GM21367 (cell line): Measurements from ENCODE around the gene POLH.
"Not testable (repeated sequence)": the region's sequence is repeated elsewhere in the genome, so short reads cannot be mapped to it uniquely, and the experiment has no call there.

Experiments
- ATAC-seq: cut with Tn5 transposase; IDR thresholded peaks from one replicate; pipeline ENCODE4 v1.9.1; 2021; ENCODE audit not compliant: unreplicated experiment

The POLH gene

GRCh38 chr6:43575772-43576551 lies at the start of gene POLH, which contains the start of gene XPO5:
POLH (plus strand) TSS chr6:43576185; CDS start chr6:43582320, 6,135 bp downstream.
XPO5 (minus strand) TSS chr6:43576038; CDS start chr6:43575864, 174 bp downstream.
- peak; percentile 73 for ATAC-seq

- no peak for ATAC-seq
Observed at GRCh38 chr6:43532201-43532600, 43.8 kb upstream of the POLH start.

GRCh38 chr6:43538986-43539385 lies 37.0 kb upstream of the POLH start:
- not testable (repeated sequence) for ATAC-seq

- not testable (repeated sequence) for ATAC-seq
Observed at GRCh38 chr6:43539409-43539808, 36.6 kb upstream of the POLH start.

GRCh38 chr6:43540507-43540906 lies 35.5 kb upstream of the POLH start:
- ATAC-seq: no peak

GRCh38 chr6:43541774-43542471 lies 34.1 kb upstream of the POLH start:
- ATAC-seq: no peak

GRCh38 chr6:43544461-43544860 lies 31.5 kb upstream of the POLH start:
- ATAC-seq: no peak

GRCh38 chr6:43547222-43547621 lies 28.8 kb upstream of the POLH start:
- ATAC-seq: no peak

GRCh38 chr6:43557620-43558019 lies 18.4 kb upstream of the POLH start:
- ATAC-seq: not testable (repeated sequence)

GRCh38 chr6:43559328-43559727 lies 16.7 kb upstream of the POLH start:
- ATAC-seq: no peak

- ATAC-seq: no peak
Observed at GRCh38 chr6:43570876-43571441, 5.0 kb upstream of the POLH start.

- ATAC-seq: no peak
Observed at GRCh38 chr6:43572015-43572414, 4.0 kb upstream of the POLH start.

GRCh38 chr6:43575105-43575771 lies 747 bp upstream of the POLH start:
- ATAC-seq: peak; percentile 17

- ATAC-seq: no peak
Observed at GRCh38 chr6:43578748-43579147, 2.8 kb downstream of the POLH start.

- ATAC-seq: no peak
Observed at GRCh38 chr6:43579171-43579570, 3.2 kb downstream of the POLH start.

GRCh38 chr6:43582911-43583310 lies 6.9 kb downstream of the POLH start:
- ATAC-seq: no peak

GRCh38 chr6:43584892-43585570 lies 9.0 kb downstream of the POLH start:
- ATAC-seq: no peak

- no peak for ATAC-seq
Observed at GRCh38 chr6:43588194-43588593, 12.2 kb downstream of the POLH start.

- not testable (repeated sequence) for ATAC-seq
Observed at GRCh38 chr6:43589564-43589963, 13.6 kb downstream of the POLH start.

- no peak for ATAC-seq
Observed at GRCh38 chr6:43593938-43594337, 18.0 kb downstream of the POLH start.

- ATAC-seq: no peak
Observed at GRCh38 chr6:43600595-43600994, 24.6 kb downstream of the POLH start.
